Measurements from ENCODE around the gene UGGT1.

The UGGT1 gene

DNA sequence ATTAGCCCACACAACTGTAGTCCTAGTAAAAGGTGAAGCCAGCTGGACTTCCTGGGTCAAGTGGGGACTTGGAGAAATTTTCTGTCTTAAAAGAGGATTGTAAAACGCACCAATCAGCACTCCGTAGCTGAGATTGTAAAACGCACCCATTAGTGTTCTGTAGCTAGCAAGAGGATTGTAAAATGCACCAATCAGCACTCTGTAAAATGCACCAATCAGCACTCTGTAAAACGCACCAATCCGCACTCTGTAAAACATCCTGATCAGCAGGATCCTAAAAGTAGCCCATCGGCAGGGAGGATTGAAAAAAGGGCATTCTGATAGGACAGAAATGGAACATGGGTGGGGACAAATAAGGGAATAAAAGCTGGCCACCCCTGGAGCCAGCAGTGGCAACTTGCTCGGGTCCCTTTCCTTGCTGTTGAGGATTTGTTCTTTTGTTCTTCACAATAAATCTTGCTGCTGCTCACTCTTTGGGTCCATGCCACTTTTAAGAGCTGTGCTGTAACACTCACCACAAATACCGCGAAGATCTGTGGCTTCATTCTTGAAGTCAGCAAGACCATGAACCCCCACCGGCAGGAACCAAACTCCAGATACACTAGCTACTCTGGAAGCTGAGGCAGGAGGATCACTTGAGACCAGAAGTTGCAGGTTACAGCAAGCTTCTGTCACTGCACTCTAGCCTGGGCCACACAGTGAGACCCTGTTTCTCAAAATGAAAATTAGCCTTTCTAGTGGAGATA is 125.1 kb downstream of the UGGT1 start:
- DNase-seq (ENCODE audit: low spot score): no peak

DNA sequence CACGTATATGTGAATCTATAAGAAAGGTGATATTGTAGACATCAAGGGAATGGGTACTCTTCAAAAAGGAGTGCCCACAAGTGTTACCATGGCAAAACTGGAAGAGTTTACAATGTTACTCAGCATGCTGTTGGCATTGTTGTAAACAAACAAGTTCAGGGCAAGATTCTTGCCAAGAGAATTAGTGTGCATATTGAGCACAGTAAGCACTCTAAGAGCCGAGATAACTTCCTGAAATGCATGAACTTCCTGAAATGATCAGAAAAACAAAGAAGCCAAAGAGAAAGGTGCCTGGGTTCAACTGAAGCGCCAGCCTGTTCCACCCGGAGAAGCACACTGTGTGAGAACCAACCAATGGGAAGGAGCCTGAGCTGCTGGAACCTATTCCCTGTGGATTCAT is 126.7 kb downstream of the UGGT1 start:
- no peak for DNase-seq (ENCODE audit: low spot score)

DNA sequence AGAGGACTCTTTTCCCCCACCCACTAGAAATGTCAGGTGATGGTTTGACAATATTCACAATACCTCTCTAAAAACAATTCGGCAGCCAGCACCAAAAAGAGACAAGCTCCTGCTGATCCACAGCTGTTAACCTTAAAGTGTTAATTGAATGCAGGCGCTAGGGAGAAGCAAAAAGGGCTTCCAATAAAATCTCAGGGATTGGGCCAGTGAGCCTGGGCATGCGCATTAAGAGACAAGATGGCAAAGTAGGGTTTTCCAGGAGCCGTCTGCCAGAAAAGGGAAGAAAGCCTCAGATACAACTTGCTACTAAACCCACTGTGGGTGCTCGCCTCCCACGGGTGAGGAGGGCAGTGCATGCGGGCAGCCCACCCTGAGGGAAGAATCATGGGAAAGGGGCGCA is 128.9 kb downstream of the UGGT1 start:
- peak; percentile 35 for DNase-seq (ENCODE audit: low spot score)

DNA sequence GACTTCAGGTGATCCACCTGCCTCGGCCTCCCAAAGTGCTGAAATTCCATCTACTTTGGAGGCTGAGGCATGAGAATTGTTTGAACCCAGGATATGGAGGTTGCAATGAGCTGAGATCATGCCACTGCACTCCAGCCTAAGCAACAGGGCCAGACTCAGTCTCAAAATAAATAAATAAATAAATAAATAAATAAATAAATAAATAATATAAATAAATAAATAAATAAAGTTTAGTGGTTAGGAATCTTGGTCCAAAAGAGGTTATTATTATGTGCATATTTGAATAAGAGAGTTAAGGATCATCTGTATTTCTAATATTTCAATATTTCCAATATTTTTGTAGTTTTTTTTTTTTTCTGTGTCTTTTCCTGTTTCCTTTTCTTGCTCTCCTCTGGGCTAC is 136.9 kb downstream of the UGGT1 start:
- no peak for DNase-seq (ENCODE audit: low spot score)

DNA sequence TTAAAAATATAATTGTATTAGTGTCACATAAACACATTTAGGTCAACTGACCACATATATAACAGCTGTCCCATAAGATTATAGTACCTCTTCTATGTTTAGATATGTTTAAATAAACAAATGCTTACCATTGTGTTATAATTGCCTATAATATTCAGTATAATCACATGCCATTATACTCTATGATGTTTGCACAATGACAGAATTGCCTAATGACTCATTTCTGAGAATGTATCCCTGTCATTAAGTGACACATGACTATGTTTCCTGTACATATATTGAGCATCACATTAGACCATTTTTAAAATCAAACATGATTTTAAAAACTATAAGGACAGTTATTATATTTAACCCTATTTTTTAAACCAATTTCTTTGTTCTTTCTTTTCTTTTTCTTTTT is 137.9 kb downstream of the UGGT1 start:
- no peak for DNase-seq (ENCODE audit: low spot score)

DNA sequence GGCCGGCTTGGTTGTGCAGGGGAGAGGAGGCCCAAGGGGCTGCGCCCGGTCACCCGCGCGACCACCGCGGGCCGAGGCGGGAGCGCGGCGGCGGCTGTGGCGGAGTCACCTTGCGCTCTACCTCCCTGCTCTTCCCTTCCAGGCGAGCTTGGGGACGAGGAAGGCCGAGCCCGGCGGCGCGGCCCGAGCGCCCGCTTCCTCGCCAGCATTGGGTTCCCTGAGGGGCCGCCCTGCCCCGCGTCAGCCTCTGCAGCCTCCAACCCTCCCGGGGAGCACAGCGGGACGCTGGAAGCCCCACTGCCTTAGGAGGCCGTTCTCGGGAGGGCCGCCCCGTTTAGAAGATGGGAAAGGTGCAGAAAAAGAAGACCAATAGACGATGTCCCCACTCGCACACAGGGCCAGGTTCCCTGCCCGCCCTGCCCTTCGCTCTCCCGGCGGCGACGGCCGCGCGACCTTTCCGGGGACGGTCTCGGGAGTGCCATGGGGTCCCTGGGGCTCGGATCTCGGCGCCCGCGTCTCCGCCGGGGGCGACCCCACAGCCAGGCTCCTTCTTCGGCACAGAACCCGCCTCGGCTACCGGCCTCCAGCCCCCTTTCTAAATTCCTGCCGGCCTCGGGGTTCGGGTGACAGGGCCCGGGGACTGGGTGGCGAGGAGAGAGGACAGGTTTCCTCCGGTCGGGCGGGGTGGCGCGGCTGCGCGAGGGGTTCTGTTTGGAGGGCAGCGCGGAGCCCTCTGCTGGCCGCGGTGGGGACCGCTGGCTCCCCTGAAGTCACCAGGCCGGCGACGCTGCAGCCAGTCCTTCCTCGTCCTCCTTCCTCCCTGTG is 142.2 kb downstream of the UGGT1 start:
- peak; percentile 78 for DNase-seq (ENCODE audit: low spot score)

DNA sequence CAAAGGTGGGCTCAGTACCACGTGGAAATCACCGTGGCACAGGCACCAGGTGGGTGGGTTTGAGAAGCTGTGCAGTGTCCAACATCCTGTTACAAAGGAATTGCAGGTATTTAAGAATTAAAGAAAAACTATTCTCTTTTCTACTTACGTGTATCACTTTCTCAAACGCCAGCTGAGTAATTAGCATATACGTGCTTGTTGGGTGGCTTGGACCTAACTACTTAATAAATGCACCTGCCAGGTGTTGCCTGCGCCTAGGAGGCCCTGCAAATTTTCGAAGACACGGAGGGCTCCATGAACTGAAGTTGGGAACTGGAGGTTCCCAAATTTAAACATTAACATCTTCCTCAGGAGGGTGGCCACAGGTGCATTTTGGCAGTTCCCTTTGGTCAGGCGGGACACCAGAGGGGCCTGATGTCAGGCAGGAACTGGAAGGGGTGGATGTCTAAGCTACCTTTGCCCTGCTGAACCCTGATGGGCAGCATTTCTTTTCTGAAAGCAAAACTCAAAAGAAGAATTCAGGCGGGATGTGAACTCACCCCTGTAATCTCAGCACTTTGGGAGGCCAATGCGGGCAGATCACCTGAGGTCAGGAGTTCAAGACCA is 142.9 kb downstream of the UGGT1 start:
- no peak for DNase-seq (ENCODE audit: low spot score)

DNA sequence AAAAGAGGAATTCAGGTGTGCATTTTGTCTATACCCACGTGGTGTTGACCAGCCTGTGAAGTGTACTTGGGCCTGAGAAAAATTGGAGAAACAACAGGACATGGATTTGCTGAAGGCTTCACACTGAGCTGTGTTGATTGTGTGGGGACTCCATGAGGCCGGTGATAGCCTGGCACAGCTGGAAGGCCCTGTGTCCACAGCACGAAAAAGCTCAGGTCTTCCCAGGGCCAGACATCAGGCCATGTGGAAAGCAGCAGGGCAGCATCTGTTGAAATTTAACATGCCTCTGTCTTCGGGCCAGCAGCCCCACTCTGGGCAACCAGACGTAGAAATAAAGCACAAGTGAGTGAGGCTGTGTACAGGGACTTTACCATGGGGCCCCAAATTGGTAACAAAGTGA is 143.6 kb downstream of the UGGT1 start:
- DNase-seq (ENCODE audit: low spot score): no peak

DNA sequence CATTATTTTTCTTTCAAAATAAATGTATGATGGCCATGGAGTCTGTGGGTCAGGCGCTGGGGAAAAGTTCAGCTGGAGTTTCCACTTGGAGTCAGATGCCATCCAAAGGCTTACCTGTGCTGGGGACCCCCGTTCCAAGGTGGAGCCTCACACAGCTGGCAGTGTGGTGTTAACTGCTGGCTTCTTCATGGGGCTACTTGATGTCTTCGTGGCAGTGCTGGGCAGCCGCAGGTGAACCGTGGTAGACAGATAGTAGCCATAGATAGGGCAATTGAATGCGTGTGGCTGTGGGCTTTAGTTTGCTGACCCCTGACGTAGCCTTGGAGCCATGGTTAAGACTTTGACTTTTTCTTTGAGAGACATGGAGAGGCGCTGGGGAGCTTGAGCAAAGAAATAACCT is 144.6 kb downstream of the UGGT1 start:
- no peak for DNase-seq (ENCODE audit: low spot score)

DNA sequence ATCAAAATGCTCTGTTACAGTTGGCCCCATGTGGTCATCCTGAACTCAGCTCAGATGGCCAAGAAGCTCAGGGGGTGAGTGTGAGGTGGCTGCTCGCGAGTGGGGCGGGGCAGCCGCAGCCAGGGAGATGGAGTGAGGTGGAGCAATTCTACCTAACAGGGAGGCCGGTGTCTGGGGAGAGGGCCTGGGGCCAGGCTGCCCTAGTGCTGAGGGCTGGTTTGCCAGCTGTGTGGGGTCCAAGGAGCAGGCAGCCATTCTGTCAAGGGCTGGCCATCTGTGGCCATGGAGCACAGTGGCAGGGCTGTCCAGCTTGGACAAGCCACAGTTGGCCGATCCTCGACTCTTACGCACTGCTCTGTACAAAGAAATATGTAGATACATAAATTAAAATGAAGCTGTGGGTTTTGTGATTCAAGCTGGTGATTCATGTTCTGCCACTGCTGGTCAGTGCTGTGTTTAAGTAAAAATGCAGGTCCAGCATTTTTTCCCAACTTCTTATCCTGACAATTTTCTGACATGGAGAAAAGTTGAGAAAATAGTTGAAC is 145.6 kb downstream of the UGGT1 start:
- no peak for DNase-seq (ENCODE audit: low spot score)

DNA sequence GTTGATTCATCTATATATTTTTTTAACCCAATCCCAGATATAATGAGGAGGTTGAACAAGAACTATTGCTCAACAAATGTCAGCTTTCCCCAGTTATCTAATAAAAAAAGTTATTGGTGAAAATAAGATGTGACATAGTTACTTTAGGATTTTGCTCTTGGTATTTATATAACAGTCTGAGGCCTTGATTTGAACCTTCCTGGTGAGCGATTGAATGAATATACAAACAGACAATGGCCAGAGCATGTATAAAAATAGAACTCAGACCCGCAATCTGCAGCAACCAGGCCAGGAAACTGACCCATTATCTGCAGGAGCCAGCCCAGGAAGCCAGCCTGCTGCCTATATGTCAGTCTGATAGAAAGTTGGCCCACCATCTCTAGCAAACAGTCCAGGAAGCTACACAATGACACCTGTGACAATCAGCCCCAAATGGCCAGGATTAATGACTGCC is 146.1 kb downstream of the UGGT1 start:
- no peak for DNase-seq (ENCODE audit: low spot score)

DNA sequence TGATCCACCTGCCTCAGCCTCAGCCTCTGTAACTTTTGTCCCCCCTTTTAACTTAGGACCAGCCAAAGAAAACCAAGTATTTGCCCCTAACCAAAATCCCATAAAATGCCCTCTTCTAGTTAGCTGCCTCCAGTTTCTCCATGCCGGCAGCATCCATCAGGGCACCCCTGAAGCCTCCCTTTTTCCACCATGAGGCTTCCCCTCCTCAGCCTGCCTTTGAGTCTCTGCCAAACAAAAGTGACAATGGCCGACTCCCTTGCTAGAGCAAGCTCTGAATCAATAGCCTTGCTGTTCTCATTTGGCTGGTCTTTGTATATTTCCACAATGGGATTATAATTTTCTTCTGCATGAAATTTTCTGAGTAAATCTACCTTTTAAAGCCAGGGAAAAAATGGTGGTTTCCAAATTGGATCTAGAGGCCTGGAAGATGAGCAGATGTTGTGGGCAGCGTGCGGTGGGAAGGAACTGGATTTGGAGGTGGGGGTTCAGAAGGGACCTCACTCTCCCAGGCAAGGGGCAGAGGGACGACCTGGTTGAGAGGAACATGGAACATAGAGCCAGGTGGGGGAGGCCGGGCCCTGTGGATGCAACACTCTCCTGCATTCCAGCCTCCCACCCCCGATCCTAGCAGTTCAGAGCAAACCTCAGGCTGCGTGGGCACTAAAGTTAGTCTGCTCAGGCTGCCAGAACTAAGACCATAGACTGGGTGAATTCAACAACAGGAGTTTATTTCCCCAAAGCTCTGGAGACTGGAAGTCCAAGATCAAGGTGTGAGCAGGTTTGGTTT is 147.1 kb downstream of the UGGT1 start:
- DNase-seq (ENCODE audit: low spot score): peak; percentile 92

DNA sequence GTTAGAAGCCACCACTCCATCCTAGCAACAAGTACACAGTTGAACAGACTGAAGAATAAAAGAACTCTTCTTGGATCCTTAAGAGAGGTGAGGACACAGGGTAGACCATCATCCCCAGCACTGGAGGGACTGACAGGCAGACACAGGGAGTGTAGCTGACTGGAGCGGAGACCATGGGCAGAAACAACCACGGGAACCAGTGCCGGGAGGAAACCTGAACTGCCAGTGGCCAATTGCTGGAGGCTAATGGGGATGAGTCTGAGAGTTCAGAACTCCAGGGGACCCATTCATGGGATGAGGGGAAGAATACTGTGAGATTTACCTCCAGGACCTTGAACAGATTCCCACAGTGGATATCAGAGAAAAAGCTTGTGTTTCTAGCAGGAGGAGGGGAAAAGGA is 150.9 kb downstream of the UGGT1 start:
- DNase-seq (ENCODE audit: low spot score): no peak
